ENCODE measurements around the gene UGT2B17.
"Not testable (repeated sequence)": the region's sequence is repeated elsewhere in the genome, so short reads cannot be mapped to it uniquely, and the experiment has no call there.

UGT2B17 gene

DNA sequence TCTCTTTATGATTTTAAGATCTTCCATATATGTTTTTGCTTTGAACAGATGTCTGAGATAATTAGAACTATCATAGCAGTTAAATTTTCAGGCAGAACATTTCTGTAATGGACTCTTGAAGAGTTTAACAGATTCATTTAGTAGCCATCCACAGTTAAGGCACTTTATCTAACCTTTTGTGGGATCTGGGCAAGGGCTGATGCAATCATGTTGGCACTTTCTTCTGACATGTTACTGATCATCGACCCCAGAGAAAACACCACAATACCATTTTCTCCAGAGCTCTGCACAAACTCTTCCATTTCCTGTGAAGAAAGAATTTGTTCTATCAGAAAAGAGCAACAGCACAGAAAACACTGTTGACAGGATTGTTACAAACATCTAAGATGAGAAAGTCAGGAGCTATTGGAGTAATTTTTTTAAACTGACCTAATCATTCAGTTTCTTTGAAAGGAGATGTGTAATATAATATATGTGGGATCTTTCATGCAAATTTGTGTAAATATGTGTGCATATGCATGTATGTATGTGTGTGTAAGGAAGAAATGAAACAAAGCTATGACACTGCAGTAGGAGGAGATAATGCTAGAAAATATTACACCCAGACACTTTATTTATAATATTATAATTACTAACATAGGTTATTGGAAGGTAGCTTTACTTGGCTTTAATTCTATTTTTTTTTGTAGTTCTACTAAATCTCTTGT lies 15.6 kb downstream of the UGT2B17 start:
- not testable (repeated sequence) for H3K4me3 ChIP-seq (ENCODE audit: low read depth, low read length); DNase-seq (ENCODE audit: low read depth)

DNA sequence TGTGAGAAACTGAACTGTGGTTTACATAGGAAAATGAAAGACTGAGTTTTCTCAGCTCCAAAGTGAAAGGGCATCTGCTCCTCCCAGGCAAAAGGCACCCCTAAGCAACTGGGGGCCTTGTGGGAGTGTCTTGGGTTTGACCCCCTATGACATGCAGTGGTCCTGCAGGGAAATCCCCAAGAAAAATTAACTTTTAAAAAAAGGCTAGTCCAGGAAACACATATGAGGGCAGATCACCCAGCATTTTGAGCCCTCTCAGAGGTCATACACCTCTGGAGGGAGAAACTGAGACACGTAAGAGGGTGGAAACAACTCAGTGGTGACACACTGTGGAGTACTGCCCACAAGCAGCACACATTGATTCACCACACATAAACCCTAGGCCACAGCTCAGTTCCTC lies 22.3 kb downstream of the UGT2B17 start:
- not testable (repeated sequence) for DNase-seq (ENCODE audit: low read depth); H3K4me3 ChIP-seq (ENCODE audit: low read depth, low read length)

DNA sequence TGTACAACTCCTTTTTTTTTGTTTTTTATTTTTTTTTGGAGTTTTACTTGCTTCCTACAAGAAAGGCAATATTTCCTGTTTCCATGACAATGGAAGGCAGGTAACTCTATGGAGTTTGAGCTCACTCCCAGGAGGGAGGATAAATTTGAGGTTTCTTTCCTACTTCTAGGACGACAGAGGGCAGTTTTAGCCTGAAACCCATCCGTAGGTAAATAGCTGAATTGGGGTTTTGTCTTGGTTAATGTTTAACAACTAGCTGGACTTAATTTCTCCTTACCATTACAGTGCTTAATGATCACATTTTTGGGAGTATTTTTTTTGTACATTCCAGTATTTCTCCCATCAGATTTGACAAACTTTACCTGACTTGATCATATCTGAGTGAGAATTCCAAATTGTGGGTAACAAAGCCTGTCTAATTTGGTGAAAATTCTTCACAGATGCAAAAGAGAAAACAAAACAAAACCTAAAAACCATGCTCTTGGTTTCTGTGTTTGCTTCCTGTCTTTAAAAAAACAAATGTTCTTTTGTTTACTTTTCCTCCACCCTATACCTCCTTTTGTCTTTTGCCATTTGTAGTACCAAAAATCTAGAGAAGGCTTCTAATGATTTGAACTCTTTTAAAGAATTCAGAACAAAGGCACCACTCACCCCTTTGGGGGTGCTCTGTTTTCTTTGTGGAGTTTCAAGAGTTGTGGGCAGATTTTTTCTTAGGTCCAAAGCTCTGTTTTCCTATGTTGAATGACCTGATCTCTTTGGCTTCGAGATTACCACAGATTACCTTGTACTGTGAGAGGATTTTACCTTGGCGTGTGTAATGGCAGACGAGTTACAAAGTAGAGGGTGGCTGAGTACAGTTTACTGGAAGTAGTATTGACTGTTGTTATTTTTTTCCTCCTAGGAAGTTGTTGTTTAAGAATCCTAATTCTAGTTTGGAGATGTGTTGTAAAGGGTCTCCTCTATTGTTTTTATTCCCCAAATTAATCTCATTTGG lies 23.0 kb downstream of the UGT2B17 start:
- not testable (repeated sequence) for DNase-seq (ENCODE audit: low read depth); H3K4me3 ChIP-seq (ENCODE audit: low read depth, low read length)

DNA sequence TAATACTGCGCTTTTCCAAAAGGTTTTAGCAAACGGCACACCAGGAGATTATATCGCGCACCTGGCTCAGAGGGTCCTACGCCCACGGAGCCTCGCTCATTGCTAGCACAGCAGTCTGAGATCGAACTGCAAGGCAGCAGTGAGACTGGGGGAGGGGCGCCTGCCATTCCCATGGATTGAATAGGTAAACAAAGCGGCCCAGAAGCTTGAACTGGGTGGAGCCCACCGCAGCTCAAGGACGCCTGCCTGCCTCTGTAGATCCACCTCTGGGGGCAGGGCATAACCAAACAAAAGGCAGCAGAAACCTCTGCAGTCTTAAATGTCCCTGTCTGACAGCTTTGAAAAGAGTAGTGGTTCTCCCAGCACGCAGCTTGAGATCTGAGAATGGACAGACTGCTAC lies 33.4 kb downstream of the UGT2B17 start:
- not testable (repeated sequence) for DNase-seq (ENCODE audit: low read depth); H3K4me3 ChIP-seq (ENCODE audit: low read depth, low read length)

DNA sequence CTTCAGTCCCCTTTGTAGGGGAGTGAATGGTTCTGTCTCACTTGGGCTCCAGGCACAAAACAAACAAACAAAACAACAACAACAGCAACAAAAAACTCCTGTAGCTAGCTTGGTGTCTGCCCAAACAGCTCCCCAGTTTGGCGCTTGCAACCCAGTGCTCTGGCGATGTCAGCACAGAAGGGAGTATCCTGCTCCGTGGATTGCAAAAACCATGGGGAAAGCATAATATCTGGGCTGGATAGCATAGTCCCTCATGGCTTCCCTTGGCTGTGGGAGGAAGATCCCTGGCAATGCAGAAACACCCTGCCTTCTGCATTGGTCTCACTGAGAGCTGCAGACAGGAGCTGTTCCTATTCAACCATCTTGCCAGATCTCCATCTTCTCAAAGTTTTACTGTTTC lies 39.7 kb downstream of the UGT2B17 start:
- no peak overlapping the region for H3K4me3 ChIP-seq (ENCODE audit: low read depth, low read length)
- TF ChIP-seq, protein P1, sequence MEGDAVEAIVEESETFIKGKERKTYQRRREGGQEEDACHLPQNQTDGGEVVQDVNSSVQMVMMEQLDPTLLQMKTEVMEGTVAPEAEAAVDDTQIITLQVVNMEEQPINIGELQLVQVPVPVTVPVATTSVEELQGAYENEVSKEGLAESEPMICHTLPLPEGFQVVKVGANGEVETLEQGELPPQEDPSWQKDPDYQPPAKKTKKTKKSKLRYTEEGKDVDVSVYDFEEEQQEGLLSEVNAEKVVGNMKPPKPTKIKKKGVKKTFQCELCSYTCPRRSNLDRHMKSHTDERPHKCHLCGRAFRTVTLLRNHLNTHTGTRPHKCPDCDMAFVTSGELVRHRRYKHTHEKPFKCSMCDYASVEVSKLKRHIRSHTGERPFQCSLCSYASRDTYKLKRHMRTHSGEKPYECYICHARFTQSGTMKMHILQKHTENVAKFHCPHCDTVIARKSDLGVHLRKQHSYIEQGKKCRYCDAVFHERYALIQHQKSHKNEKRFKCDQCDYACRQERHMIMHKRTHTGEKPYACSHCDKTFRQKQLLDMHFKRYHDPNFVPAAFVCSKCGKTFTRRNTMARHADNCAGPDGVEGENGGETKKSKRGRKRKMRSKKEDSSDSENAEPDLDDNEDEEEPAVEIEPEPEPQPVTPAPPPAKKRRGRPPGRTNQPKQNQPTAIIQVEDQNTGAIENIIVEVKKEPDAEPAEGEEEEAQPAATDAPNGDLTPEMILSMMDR (IDR thresholded peaks at IDR 0.05; ENCODE audit: low read depth, low read length, missing control alignments), result no peak
- DNase-seq (ENCODE audit: low read depth), result no peak

DNA sequence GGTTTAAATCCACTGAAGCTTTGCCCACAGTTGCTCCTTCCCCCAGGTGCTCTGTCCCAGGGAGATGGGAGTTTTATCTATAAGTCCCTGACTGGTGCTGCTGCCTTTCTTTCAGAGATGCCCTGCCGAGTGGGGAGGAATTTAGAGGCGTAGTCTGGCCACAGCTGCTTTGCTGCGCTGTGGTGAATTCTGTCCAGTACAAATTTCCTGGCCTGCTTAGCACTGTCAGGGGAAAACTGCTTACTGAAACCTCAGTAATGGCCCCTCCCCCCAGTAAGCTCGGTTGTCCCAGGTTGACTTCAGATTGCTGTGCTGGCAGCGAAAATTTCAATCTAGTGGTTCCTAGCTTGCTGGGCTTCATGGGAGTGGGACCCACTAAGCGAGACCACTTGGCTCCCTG lies 40.1 kb downstream of the UGT2B17 start:
- H3K4me3 ChIP-seq (ENCODE audit: low read depth, low read length), result no peak overlapping the region
- TF ChIP-seq, protein P1 (IDR thresholded peaks at IDR 0.05; ENCODE audit: low read depth, low read length, missing control alignments), result no peak
- DNase-seq (ENCODE audit: low read depth), result no peak

DNA sequence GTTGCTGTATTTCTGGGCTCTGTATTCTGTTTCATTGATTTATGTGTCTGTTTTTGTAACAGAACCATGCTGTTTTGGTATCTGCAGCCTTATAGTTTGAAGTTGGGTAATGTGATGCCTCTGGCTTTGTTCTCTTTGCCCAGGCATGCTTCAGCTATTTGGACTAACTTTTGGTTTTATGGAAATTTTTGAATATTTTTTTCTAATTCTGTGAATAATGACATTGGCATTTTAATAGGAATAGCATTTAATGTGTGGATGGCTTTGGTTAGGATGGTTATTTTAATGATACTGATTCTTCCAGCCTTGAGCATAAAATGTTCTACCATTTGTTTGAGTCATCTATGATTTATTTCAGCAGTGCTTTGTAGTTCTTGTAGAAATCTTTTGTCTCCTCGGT lies 53.9 kb downstream of the UGT2B17 start:
- not testable (repeated sequence) for DNase-seq (ENCODE audit: low read depth); H3K4me3 ChIP-seq (ENCODE audit: low read depth, low read length)

DNA sequence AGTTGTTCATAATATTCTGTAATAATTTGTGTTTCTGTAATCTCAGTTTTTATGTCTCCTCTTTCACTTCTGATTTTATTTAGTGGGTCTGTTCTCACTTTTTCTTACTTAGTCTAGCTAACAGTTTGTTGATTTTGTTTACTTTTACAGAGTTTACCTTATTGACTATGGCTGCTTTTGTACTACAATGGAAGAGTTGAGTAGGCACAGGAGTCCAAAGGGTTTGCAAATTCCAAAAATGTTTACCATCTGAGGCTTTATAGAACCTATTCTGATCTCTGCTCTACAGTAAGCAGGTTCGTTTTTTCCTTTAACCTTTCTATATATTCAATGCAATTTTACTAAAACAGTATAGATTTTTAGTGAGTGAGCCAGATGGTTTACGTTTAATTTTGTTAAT lies 55.1 kb downstream of the UGT2B17 start:
- H3K4me3 ChIP-seq (ENCODE audit: low read depth, low read length), result no peak overlapping the region
- TF ChIP-seq, protein P1 (IDR thresholded peaks at IDR 0.05; ENCODE audit: low read depth, low read length, missing control alignments), result no peak
- DNase-seq (ENCODE audit: low read depth), result no peak

DNA sequence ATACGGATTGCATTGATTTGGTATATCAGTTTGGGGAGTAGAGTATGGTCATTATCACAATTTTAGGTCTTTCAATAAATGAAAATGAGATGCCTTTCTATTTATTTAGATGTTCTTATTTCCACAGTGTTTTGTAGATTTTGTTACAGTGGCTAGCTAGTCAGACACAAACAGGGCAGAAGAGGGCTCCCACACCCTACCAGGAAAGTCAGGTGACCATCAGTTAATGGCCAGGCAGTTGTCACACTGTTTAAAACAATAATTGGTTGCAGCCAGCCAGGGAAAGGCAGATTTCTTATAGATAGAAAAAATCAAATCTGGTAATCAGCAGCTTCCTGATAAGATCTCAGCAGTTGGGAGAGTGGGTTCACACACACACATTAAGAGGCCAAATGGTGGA lies 57.2 kb downstream of the UGT2B17 start:
- no peak for DNase-seq (ENCODE audit: low read depth)
- TF ChIP-seq, protein P1 (IDR thresholded peaks at IDR 0.05; ENCODE audit: low read depth, low read length, missing control alignments), result no peak
- H3K4me3 ChIP-seq (ENCODE audit: low read depth, low read length), result no peak overlapping the region

DNA sequence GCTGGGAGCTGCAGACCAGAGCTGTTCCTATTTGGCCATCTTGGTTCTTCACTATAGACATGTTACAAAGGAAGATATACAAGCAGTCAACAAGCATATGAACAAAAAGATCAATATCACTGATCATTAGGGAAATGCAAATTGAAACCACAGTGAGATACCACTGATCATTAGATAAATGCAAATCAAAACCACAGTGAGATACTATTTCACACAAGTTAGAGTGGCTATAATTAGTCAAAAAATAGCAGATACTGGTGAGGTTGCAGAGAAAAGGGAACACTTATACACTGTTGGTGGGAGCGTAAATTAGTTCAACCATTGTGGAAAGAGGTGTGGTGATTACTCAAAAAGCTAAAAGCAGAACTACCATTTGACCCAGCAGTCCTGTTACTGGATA lies 70.7 kb downstream of the UGT2B17 start:
- not testable (repeated sequence) for H3K4me3 ChIP-seq (ENCODE audit: low read depth, low read length); DNase-seq (ENCODE audit: low read depth)

DNA sequence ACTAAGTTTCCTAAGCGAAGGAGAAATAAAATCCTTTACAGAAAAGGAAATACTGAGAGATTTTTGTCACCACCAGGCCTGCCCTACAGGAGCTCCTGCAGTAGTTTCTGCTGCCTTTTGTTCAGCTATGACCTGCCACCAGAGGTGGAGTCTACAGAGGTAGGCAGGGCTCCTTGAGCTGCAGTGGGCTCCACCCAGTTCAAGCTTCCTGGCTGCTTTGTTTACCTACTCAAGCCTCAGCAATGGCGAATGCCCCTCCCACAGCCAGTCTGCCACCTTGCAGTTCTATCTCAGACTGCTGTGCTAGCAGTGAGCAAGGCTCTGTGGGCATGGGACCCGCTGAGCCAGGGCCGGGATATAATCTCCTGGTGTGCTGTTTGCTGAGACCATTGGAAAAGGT lies 71.3 kb downstream of the UGT2B17 start:
- not testable (repeated sequence) for DNase-seq (ENCODE audit: low read depth); H3K4me3 ChIP-seq (ENCODE audit: low read depth, low read length)

DNA sequence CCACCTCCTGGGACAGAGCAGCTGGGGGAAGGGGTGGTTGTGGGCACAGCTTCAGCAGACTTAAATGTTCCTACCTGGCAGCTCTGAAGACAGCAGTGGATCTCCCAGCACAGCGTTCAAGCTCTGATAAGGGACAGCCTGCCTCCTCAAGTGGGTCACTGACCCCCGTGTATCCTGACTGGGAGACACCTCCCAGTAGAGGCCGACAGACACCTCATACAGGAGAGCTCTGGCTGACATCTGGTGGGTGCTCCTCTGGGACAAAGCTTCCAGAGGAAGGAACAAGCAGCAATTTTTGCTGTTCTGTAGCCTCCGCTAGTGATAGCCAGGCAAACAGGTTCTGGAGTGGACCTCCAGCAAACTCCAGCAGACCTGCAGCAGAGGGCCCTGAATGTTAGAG lies 72.7 kb downstream of the UGT2B17 start:
- not testable (repeated sequence) for DNase-seq (ENCODE audit: low read depth); H3K4me3 ChIP-seq (ENCODE audit: low read depth, low read length)

Data from GM12864 (cell line).